H1 (cell line): ENCODE measurements around the gene ADRA2C. TPM values are rescaled to one million over a fixed set of nuclear protein-coding genes. Genes with fewer than 3 reads are reported as not detected.

Source experiments
- CTCF ChIA-PET: fragments of 300-600 bp; sonication (Branson Sonifier 250); formaldehyde crosslinking; loops from one replicate; lab custom pipeline; 2021; ENCODE audit not compliant: partially characterized antibody; lab: Charles Lee
- POLR2A ChIA-PET: fragments of 300-600 bp; sonication (Branson Sonifier 250); formaldehyde crosslinking; loops from one replicate; lab custom pipeline; 2021; ENCODE audit warnings: inconsistent platforms; ENCODE audit not compliant: partially characterized antibody; lab: Charles Lee
- DNase-seq, 2 experiments: peaks; one replicate each; pipeline versions ENCODE4 v3.0.0 to v3.0.0-alpha.2; 2010 to 2022; ENCODE audit warnings: low spot score in 2 of 2, low read depth in 1 of 2, mixed read lengths in 1 of 2
- FAIRE-seq: peaks from 2 replicates; lab custom pipeline; 2011; peaks lifted over from hg19 to GRCh38; lab: Jason Lieb, UNC
- H2AFZ ChIP-seq: 2 replicates; pipeline ENCODE4 v1.8.1; 2012; ENCODE audit warnings: low read length, inconsistent platforms
- H2AK5ac ChIP-seq: 2 replicates; pipeline ENCODE4 v1.6.1; 2013; ENCODE audit warnings: low read depth, low read length
- H2BK120ac ChIP-seq: replicated peaks from 2 replicates; pipeline ENCODE3; 2013; ENCODE audit warnings: low read depth, low read length, inconsistent platforms
- H2BK12ac ChIP-seq: 2 replicates; pipeline ENCODE4 v1.6.1; 2013; ENCODE audit warnings: low read depth, low read length
- H2BK15ac ChIP-seq: 2 replicates; pipeline ENCODE4 v1.6.1; 2013; ENCODE audit warnings: low read length
- H2BK20ac ChIP-seq: 2 replicates; pipeline ENCODE4 v1.6.1; 2013; ENCODE audit warnings: low read length
- H2BK5ac ChIP-seq: 2 replicates; pipeline ENCODE4 v1.6.1; 2013; ENCODE audit warnings: low read depth, low read length
- H3K14ac ChIP-seq: 2 replicates; pipeline ENCODE4 v1.6.1; 2013; ENCODE audit warnings: inconsistent platforms; ENCODE audit not compliant: insufficient read length
- H3K18ac ChIP-seq: 2 replicates; pipeline ENCODE4 v1.6.1; 2013; ENCODE audit warnings: low read length; ENCODE audit errors: extremely low read depth
- H3K23ac ChIP-seq: 2 replicates; pipeline ENCODE4 v1.6.1; 2013; ENCODE audit warnings: inconsistent platforms; ENCODE audit not compliant: insufficient read length
- H3K23me2 ChIP-seq: 2 replicates; pipeline ENCODE4 v1.6.1; 2013; ENCODE audit warnings: low read depth, low read length
- H3K27ac ChIP-seq: 2 replicates; pipeline ENCODE4 v1.6.1; 2011; ENCODE audit warnings: low read depth, low read length, inconsistent platforms
- H3K27me3 ChIP-seq, 4 experiments: replicated peaks in 1 of 4; 1 replicate in 1 of 4; 2 replicates in 3 of 4; pipeline versions ENCODE4 v1.6.1 to v1.8.1; 2011 to 2013; ENCODE audit warnings: low read length in 3 of 4, mild to moderate bottlenecking in 3 of 4, inconsistent platforms in 2 of 4, mixed read lengths in 2 of 4, moderate library complexity in 1 of 4; ENCODE audit not compliant: control insufficient read depth in 3 of 4, insufficient read depth in 3 of 4; ENCODE audit errors: extremely low read depth in 1 of 4
- H3K36me3 ChIP-seq, 4 experiments: 2 replicates each; pipeline versions ENCODE4 v1.6.1 to v1.8.1; 2011 to 2013; ENCODE audit warnings: mild to moderate bottlenecking in 4 of 4, low read length in 3 of 4, moderate library complexity in 2 of 4, control low read depth in 1 of 4, inconsistent platforms in 1 of 4; ENCODE audit not compliant: insufficient read depth in 4 of 4, control insufficient read depth in 2 of 4
- H3K4ac ChIP-seq: replicated peaks from 2 replicates; pipeline ENCODE3; 2013; ENCODE audit warnings: low read length, low read depth, mixed read lengths, inconsistent platforms; ENCODE audit not compliant: insufficient read length
- H3K4me1 ChIP-seq, 4 experiments: replicated peaks in 1 of 4; 1 replicate in 1 of 4; 2 replicates in 3 of 4; pipeline versions ENCODE4 v1.6.1 to v1.8.1; 2011 to 2013; ENCODE audit warnings: low read length in 3 of 4, inconsistent platforms in 2 of 4, mixed read lengths in 1 of 4; ENCODE audit not compliant: insufficient read depth in 4 of 4, control insufficient read depth in 3 of 4
- H3K4me2 ChIP-seq, 2 experiments: 2 replicates each; pipeline versions ENCODE4 v1.6.1 to v1.8.1; 2011 to 2013; ENCODE audit warnings: low read depth in 2 of 2, low read length in 2 of 2, control low read depth in 1 of 2, inconsistent platforms in 1 of 2, mild to moderate bottlenecking in 1 of 2; ENCODE audit not compliant: insufficient read depth in 1 of 2
- H3K4me3 ChIP-seq, 4 experiments: fragments of 200-600, 300-600 bp in 1 of 4; sonication (generic), shearing (Covaris generic), sonication (Bioruptor Twin) in 1 of 4; 2 replicates each; pipeline versions ENCODE4 v1.5.1 to v1.8.1; 2011 to 2016; ENCODE audit warnings: low read length in 4 of 4, low read depth in 3 of 4, control low read depth in 2 of 4, inconsistent platforms in 2 of 4, mild to moderate bottlenecking in 2 of 4, mixed read lengths in 1 of 4, moderate library complexity in 1 of 4; ENCODE audit not compliant: insufficient read depth in 2 of 4; ENCODE audit errors: extremely low read depth in 1 of 4
- H3K56ac ChIP-seq: replicated peaks from 2 replicates; pipeline ENCODE3; 2013; ENCODE audit warnings: low read depth, mild to moderate bottlenecking, mixed read lengths, low read length, inconsistent platforms; ENCODE audit not compliant: insufficient read length
- H3K79me1 ChIP-seq: 2 replicates; pipeline ENCODE4 v1.6.1; 2013; ENCODE audit warnings: low read depth, low read length, control low read depth
- H3K79me2 ChIP-seq, 2 experiments: 2 replicates each; pipeline versions ENCODE4 v1.6.1 to v1.8.1; 2012 to 2013; ENCODE audit warnings: low read length in 2 of 2, mild to moderate bottlenecking in 2 of 2, inconsistent platforms in 1 of 2; ENCODE audit not compliant: insufficient read depth in 2 of 2, control insufficient read depth in 1 of 2
- H3K9ac ChIP-seq, 4 experiments: replicated peaks in 1 of 4; 1 replicate in 1 of 4; 2 replicates in 3 of 4; pipeline versions ENCODE4 v1.6.1 to v1.8.1; 2011 to 2013; ENCODE audit warnings: low read depth in 3 of 4, low read length in 3 of 4, control low read depth in 2 of 4, mild to moderate bottlenecking in 2 of 4, moderate library complexity in 2 of 4, inconsistent platforms in 1 of 4; ENCODE audit errors: extremely low read depth in 1 of 4
- H3K9me3 ChIP-seq, 2 experiments: 2 replicates each; pipeline versions ENCODE4 v1.6.1 to v1.8.1; 2012 to 2013; ENCODE audit warnings: mild to moderate bottlenecking in 2 of 2, moderate library complexity in 2 of 2, control low read depth in 1 of 2, inconsistent platforms in 1 of 2, low read depth in 1 of 2, low read length in 1 of 2, mixed read lengths in 1 of 2; ENCODE audit not compliant: insufficient read depth in 2 of 2
- H4K20me1 ChIP-seq, 2 experiments: replicated peaks in 1 of 2; 2 replicates each; pipeline versions ENCODE3 to v1.8.1; 2011 to 2013; ENCODE audit warnings: inconsistent platforms in 2 of 2, low read length in 2 of 2, mild to moderate bottlenecking in 1 of 2; ENCODE audit not compliant: insufficient read depth in 2 of 2, control insufficient read depth in 1 of 2
- H4K5ac ChIP-seq: 2 replicates; pipeline ENCODE4 v1.6.1; 2013; ENCODE audit warnings: low read length, low read depth, mixed read lengths, inconsistent platforms; ENCODE audit not compliant: insufficient read length
- H4K8ac ChIP-seq: 2 replicates; pipeline ENCODE4 v1.8.0; 2013; ENCODE audit warnings: mild to moderate bottlenecking, moderate library complexity, low read length, inconsistent platforms; ENCODE audit not compliant: insufficient read depth; ENCODE audit errors: extremely low read depth
- H4K91ac ChIP-seq: replicated peaks from 2 replicates; pipeline ENCODE3; 2013; ENCODE audit warnings: low read length, mixed read lengths, inconsistent platforms; ENCODE audit not compliant: insufficient read length
- CBX5 ChIP-seq: fragments of 300-800, 300-1000 bp; sonication (generic); IDR thresholded peaks from 2 replicates; pipeline ENCODE4 v1.7.1; 2016; ENCODE audit warnings: antibody characterized with exemption, low read length, low read depth
- CREB1 ChIP-seq: IDR thresholded peaks from 2 replicates; pipeline ENCODE4 v1.6.1; 2012; ENCODE audit warnings: inconsistent platforms
- JUND ChIP-seq: IDR thresholded peaks from 2 replicates; pipeline ENCODE4 v1.6.1; 2011; ENCODE audit warnings: mild to moderate bottlenecking, improper control_type of control experiment, low read length
- MAX ChIP-seq: IDR thresholded peaks from 2 replicates; pipeline ENCODE4 v1.6.1; 2012; ENCODE audit warnings: inconsistent platforms
- POLR2AphosphoS5 ChIP-seq: IDR thresholded peaks from 2 replicates; pipeline ENCODE4 v1.6.1; 2011; ENCODE audit warnings: low read depth, low read length
- POU5F1 ChIP-seq: IDR thresholded peaks from 2 replicates; pipeline ENCODE4 v1.6.1; 2011; ENCODE audit warnings: low read depth, mild to moderate bottlenecking, low read length, moderate library complexity
- SP1 ChIP-seq: IDR thresholded peaks from 2 replicates; pipeline ENCODE4 v1.6.1; 2011; ENCODE audit warnings: low read depth, low read length
- SP4 ChIP-seq: IDR thresholded peaks from 2 replicates; pipeline ENCODE4 v1.6.1; 2012; ENCODE audit warnings: low read length, inconsistent platforms
- SUZ12 ChIP-seq: fragments of 200-600 bp; sonication (generic); IDR thresholded peaks from 2 replicates; pipeline ENCODE4 v1.6.1; 2012; ENCODE audit warnings: mild to moderate bottlenecking, inconsistent platforms, low read length, moderate library complexity, mixed read lengths
- TCF12 ChIP-seq: IDR thresholded peaks from 2 replicates; pipeline ENCODE4 v1.6.1; 2011; ENCODE audit warnings: low read depth, mild to moderate bottlenecking, low read length
- USF2 ChIP-seq: IDR thresholded peaks from 2 replicates; pipeline ENCODE4 v1.6.1; 2011; ENCODE audit warnings: low read length, improper control_type of control experiment
- YY1 ChIP-seq: IDR thresholded peaks from 2 replicates; pipeline ENCODE4 v1.6.1; 2011; ENCODE audit warnings: low read depth, mild to moderate bottlenecking, low read length
- WGBS, 2 experiments: shearing (Covaris generic) in 1 of 2; methylation state at CpG; one replicate each; pipeline versions ENCODE4 v1.1.6 to v1.1.7; 2013 to 2015; ENCODE audit warnings: low lambda C conversion rate in 2 of 2, mixed read lengths in 2 of 2, inconsistent platforms in 1 of 2, low coverage in 1 of 2, missing lambda C conversion rate in 1 of 2; ENCODE audit not compliant: insufficient replicate concordance in 2 of 2, insufficient coverage in 1 of 2, insufficient read length in 1 of 2; ENCODE audit errors: extremely low coverage in 1 of 2, missing lambda C conversion rate in 1 of 2; 5-methylcytosine and 5-hydroxymethylcytosine counted together
- polyA plus RNA-seq, 7 experiments: library from polyadenylated mRNA; depleted of rRNA in 3 of 7; stranded (reverse) in 5 of 7; unstranded in 2 of 7; fragments of >200 nt in 5 of 7; fragments of 200-250 nt in 2 of 7; gene quantifications; 1 replicate in 5 of 7; 2 replicates in 1 of 7; 4 replicates in 1 of 7; pipeline versions ENCODE4 v1.2.1 to v1.2.3, GENCODE V29; 2011 to 2013; ENCODE audit warnings: missing spikeins in 2 of 7, mixed read lengths in 2 of 7
- total RNA-seq: library from RNA; stranded (reverse); fragmentation: NEBNext Ultra II Directional; extraction: Animal tissue kit (Norgen Biotek cat#: 25700); gene quantifications from 2 replicates; pipeline ENCODE4 v1.2.1, GENCODE V29; 2021
- TF ChIP-seq, protein P1 (sequence below): IDR thresholded peaks from 2 replicates; pipeline ENCODE4 v1.6.1; 2011; ENCODE audit warnings: low read depth, mild to moderate bottlenecking, low read length; ENCODE audit not compliant: insufficient read depth

ADRA2C gene
- total and polyA plus RNA-seq, 2 of the 8 experiments (the other 6 are each of a cell fraction or from before 2014, with no cell fraction given), result 14.6 to 14.8 TPM

- Histone ChIP-seq H3K9me3 (peaks cover 7 to 8% of the 10 kb centered on the region in 2 experiments; a peak in 2 of 4 replicates), H3K79me1 (no peaks in the 10 kb centered on the region), H3K9ac (no peak overlapping the region), H3K4me3 (no peak overlapping the region), H2BK20ac (no peak overlapping the region), H3K56ac (no peak overlapping the region), H4K20me1 (peaks cover 0 to 9% of the 10 kb centered on the region in 2 experiments), H4K8ac (no peak overlapping the region), H2AFZ (no peak overlapping the region), H4K5ac (no peak overlapping the region), H2AK5ac (no peak overlapping the region), H3K27me3 (no peaks in the 10 kb centered on the region), H3K4me2 (no peak overlapping the region), H3K4ac (no peak overlapping the region), H4K91ac (no peak overlapping the region), H3K36me3 (no peaks in the 10 kb centered on the region; a peak in 2 of 8 replicates), H2BK15ac (no peak overlapping the region), H2BK12ac (no peak overlapping the region), H3K23ac (no peak overlapping the region), H3K23me2 (peaks cover 9% of the 10 kb centered on the region; the same call in 1 of the 2 replicates), H3K27ac (no peak overlapping the region), H3K18ac (no peak overlapping the region), H2BK120ac (no peak overlapping the region), H2BK5ac (no peak overlapping the region), H3K14ac (no peak overlapping the region), H3K4me1 (no peaks in the 10 kb centered on the region), H3K79me2 (no peaks in the 10 kb centered on the region)
- WGBS, 2 experiments, result 81% methylated on average over 10 of the region's 10 CpGs; no CpG with 5 or more reads in 1 of the 2 experiments
- CTCF ChIA-PET, result interaction anchor here (0.5 to 2.1 kb wide), 2 partner anchors 14 to 38 kb away, joined by 3 to 6 read pairs; no protein-coding TSS in a partner anchor
- FAIRE-seq, result no peak
- no peak for DNase-seq
- POLR2A ChIA-PET, result no interaction called here
- TF ChIP-seq TCF12 (no peak), CREB1 (no peak), SUZ12 (no peak), CBX5 (no peak), POU5F1 (no peak), SP1 (no peak), YY1 (no peak), MAX (no peak), POLR2AphosphoS5 (no peak), JUND (no peak), SP4 (no peak), USF2 (no peak)
- TF ChIP-seq, protein P1, sequence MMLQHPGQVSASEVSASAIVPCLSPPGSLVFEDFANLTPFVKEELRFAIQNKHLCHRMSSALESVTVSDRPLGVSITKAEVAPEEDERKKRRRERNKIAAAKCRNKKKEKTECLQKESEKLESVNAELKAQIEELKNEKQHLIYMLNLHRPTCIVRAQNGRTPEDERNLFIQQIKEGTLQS, result no peak
Measured at GRCh38 chr4:3716631-3717235, 49.5 kb upstream of the ADRA2C start.
